Esophagus muscularis mucosa (tissue), 4 donors: ENCODE results near the gene SH3GL3. TPM values are rescaled to one million over a fixed set of nuclear protein-coding genes. Genes with fewer than 3 reads are reported as not detected.

ENCODE experiments used
- DNase-seq: peaks from one replicate; pipeline ENCODE4 v3.0.0-alpha.2; 2017; ENCODE audit errors: extremely low spot score
- H3K27ac ChIP-seq, 4 donors: fragments of 200-600 bp; sonication (generic); replicated peaks in 1 of 4; 1 replicate in 3 of 4; 2 replicates in 1 of 4; pipeline ENCODE4 v1.5.1; 2016 to 2019; ENCODE audit warnings: mild to moderate bottlenecking in 1 of 4
- H3K27me3 ChIP-seq, 4 donors: fragments of 200-600 bp; sonication (generic); one replicate each; pipeline versions ENCODE4 v1.5.1 to v1.6.0; 2016 to 2019
- H3K36me3 ChIP-seq, 4 donors: fragments of 200-600 bp; sonication (generic); one replicate each; pipeline ENCODE4 v1.5.1; 2016 to 2019
- H3K4me1 ChIP-seq, 4 donors: fragments of 200-600 bp; sonication (generic); one replicate each; pipeline ENCODE4 v1.5.1; 2016 to 2019
- H3K4me3 ChIP-seq, 4 donors: fragments of 200-600 bp; sonication (generic); 1 replicate in 2 of 4; 2 replicates in 2 of 4; pipeline ENCODE4 v1.5.1; 2016 to 2019; ENCODE audit warnings: mild to moderate bottlenecking in 4 of 4, moderate library complexity in 1 of 4
- H3K9me3 ChIP-seq, 4 donors: fragments of 200-600 bp; sonication (generic); 1 replicate in 3 of 4; 2 replicates in 1 of 4; pipeline ENCODE4 v1.5.1; 2016 to 2019
- EP300 ChIP-seq: sonication (generic); formaldehyde crosslinking; IDR thresholded peaks from one replicate; pipeline ENCODE4 v1.6.1; 2017; ENCODE audit warnings: antibody characterized with exemption
- POLR2A ChIP-seq: fragments of 450-650 bp; IDR thresholded peaks from one replicate; pipeline ENCODE4 v1.6.1; 2017; ENCODE audit warnings: antibody characterized with exemption, moderate library complexity, mild to moderate bottlenecking, low read depth
- POLR2AphosphoS5 ChIP-seq, 2 donors: sonication (generic); formaldehyde crosslinking; IDR thresholded peaks; one replicate each; pipeline ENCODE4 v1.6.1; 2017; ENCODE audit warnings: antibody characterized with exemption in 2 of 2
- WGBS: methylation state at CpG from one replicate; pipeline ENCODE4 v1.1.5; 2018; 5-methylcytosine and 5-hydroxymethylcytosine counted together
- intact Hi-C: fragments of 100-400 bp; cut with DNase I; formaldehyde crosslinking; loops from one replicate; pipeline ENCODE4 v1.15.1; 2023
- total RNA-seq, 4 donors: library from RNA; depleted of rRNA; stranded (reverse); fragments of >200 nt; gene quantifications; one replicate each; pipeline versions ENCODE4 v1.1.0 to v1.2.1, GENCODE V29; 2016
- TF ChIP-seq, protein P1 (sequence below), 3 experiments: fragments of 200-600 bp in 2 of 3; fragments of 450-650 bp in 1 of 3; sonication (generic) in 2 of 3; IDR thresholded peaks; one replicate each; pipeline ENCODE4 v1.5.1; 2017 to 2019; ENCODE audit warnings: antibody characterized with exemption in 3 of 3, mild to moderate bottlenecking in 2 of 3, moderate library complexity in 1 of 3

SH3GL3 gene
- total RNA-seq, 4 donors from 2014 or later = 0.19 TPM; not detected in 3

DNA sequence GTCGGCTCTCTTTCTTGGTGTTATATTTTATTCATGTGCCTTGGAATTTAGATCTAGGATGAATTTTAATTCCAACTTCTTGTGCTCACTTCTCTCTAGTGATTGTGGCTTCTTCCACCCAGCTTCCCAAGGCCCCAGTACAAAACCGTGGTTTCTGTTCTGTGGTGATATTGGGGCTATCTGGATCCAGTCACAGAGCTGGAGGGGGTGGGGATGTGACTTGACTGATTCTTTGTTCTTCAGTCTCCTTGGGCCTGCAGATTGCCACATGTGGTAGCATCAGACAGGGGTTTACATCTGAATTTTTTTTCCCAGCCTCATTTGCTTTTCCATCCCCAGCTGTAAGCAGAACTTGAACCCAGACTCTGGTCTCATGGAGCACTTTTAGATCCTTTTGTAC lies 108.2 kb downstream of the SH3GL3 start:
- no peaks in the 10 kb centered on the region for H3K9me3 ChIP-seq
- WGBS = 95% methylated on average over 2 of the region's 2 CpGs
- no peak overlapping the region for H3K27ac ChIP-seq
- no peak overlapping the region for H3K4me3 ChIP-seq
- peaks cover 0 to 3% (median 0%) of the 10 kb centered on the region in 4 donors for H3K4me1 ChIP-seq
- TF ChIP-seq POLR2AphosphoS5 (IDR thresholded peaks at IDR 0.05) = no peak
- no peak for TF ChIP-seq POLR2A
- no peak for TF ChIP-seq EP300
- TF ChIP-seq, protein P1, sequence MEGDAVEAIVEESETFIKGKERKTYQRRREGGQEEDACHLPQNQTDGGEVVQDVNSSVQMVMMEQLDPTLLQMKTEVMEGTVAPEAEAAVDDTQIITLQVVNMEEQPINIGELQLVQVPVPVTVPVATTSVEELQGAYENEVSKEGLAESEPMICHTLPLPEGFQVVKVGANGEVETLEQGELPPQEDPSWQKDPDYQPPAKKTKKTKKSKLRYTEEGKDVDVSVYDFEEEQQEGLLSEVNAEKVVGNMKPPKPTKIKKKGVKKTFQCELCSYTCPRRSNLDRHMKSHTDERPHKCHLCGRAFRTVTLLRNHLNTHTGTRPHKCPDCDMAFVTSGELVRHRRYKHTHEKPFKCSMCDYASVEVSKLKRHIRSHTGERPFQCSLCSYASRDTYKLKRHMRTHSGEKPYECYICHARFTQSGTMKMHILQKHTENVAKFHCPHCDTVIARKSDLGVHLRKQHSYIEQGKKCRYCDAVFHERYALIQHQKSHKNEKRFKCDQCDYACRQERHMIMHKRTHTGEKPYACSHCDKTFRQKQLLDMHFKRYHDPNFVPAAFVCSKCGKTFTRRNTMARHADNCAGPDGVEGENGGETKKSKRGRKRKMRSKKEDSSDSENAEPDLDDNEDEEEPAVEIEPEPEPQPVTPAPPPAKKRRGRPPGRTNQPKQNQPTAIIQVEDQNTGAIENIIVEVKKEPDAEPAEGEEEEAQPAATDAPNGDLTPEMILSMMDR (IDR thresholded peaks at IDR 0.05) = no peak
- no peaks in the 10 kb centered on the region for H3K36me3 ChIP-seq
- DNase-seq = no peak
- H3K27me3 ChIP-seq = peaks cover 0 to 13% (median 0%) of the 10 kb centered on the region in 4 donors
- intact Hi-C loops = loop anchor here (5.0 kb wide), 1 partner anchor 303 kb away; no protein-coding TSS in a partner anchor

DNA sequence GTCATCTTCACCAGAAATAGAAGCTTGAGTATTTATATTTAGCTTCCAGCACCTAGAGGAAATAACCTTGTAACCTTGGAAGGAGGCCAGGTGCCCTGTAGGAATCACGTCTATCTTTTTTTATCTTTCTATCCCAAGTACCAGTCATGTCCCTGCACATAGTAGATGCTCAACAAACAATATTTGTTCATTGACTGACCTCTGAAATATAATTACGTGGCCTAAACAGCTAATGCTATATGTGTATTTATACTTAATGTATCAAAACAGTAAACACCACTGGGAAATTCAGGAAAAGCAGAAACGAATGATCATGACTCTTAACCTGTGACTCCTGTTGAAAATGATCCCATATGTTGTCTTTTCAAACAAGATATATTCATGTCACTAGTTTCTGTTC lies 108.9 kb downstream of the SH3GL3 start:
- TF ChIP-seq EP300 (no peak), POLR2AphosphoS5 (IDR thresholded peaks at IDR 0.05) (no peak), POLR2A (no peak)
- TF ChIP-seq, protein P1 (IDR thresholded peaks at IDR 0.05) = no peak
- Histone ChIP-seq H3K27me3 (peaks cover 0 to 13% (median 0%) of the 10 kb centered on the region in 4 donors), H3K27ac (no peak overlapping the region), H3K9me3 (no peaks in the 10 kb centered on the region), H3K4me3 (no peak overlapping the region), H3K4me1 (peaks cover 0 to 3% (median 0%) of the 10 kb centered on the region in 4 donors), H3K36me3 (no peaks in the 10 kb centered on the region)
- 68% methylated on average over 3 of the region's 3 CpGs for whole genome bisulfite sequencing
- intact Hi-C loops = loop anchor here (5.0 kb wide), 1 partner anchor 304 kb away; no protein-coding TSS in a partner anchor
- DNase-seq = no peak

DNA sequence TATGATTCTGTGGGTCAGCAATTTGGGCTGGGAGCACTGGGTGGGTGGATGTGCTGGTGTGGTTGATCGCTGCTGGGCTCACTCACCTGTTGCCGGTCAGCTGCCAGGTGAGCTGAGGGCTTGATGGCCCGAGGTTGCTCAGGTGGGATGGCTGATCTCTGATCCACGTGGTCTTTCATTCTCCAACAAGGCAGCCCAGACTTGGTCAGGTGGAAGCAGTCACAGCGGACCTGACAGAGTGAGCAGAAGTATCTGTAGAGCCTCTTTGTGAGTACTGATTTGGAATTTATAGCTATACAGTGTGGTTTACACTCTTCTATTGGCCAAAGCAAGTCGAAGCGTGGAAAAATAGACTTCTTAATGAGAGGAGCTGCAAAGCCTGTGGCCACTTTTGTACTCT lies 109.6 kb downstream of the SH3GL3 start:
- peak; percentile 80 for DNase-seq
- Histone ChIP-seq H3K9me3 (no peaks in the 10 kb centered on the region), H3K27ac (no peak overlapping the region), H3K4me1 (peaks cover 0 to 3% (median 0%) of the 10 kb centered on the region in 4 donors), H3K27me3 (peaks cover 0 to 13% (median 0%) of the 10 kb centered on the region in 4 donors), H3K4me3 (no peak overlapping the region), H3K36me3 (no peaks in the 10 kb centered on the region)
- 90% methylated on average over 6 of the region's 7 CpGs for WGBS
- TF ChIP-seq, protein P1 (IDR thresholded peaks at IDR 0.05) = no peak
- no peak for TF ChIP-seq POLR2AphosphoS5 (IDR thresholded peaks at IDR 0.05)
- TF ChIP-seq POLR2A = no peak
- intact Hi-C loops = loop anchor here (5.0 kb wide), 1 partner anchor 304 kb away; no protein-coding TSS in a partner anchor

DNA sequence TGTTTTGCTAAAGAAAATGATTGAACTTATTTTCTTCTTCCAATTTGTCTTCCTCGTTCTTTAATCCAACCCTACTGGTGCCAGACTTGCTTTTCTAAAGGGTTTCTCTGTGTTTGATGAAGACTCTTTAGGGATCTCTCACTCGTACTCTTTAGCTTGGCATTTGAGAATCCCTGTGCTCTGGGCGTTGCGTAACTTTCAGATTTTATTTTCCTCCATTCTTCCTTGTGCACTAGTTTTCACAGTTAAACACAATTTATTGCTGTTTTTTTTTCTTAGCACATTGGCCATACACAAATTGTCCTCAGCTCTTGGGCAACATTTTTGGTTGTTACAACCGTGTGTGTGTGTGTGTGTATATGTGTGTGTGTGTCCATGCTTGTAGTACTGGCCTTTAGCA lies 111.0 kb downstream of the SH3GL3 start:
- TF ChIP-seq POLR2AphosphoS5 (IDR thresholded peaks at IDR 0.05) = no peak
- TF ChIP-seq EP300 = no peak
- TF ChIP-seq, protein P1 (IDR thresholded peaks at IDR 0.05) = no peak
- no peak for TF ChIP-seq POLR2A
- Histone ChIP-seq H3K4me3 (no peak overlapping the region), H3K4me1 (peaks cover 0 to 3% (median 0%) of the 10 kb centered on the region in 4 donors), H3K27me3 (peaks cover 0 to 13% (median 0%) of the 10 kb centered on the region in 4 donors), H3K27ac (no peak overlapping the region), H3K9me3 (no peaks in the 10 kb centered on the region), H3K36me3 (no peaks in the 10 kb centered on the region)
- intact Hi-C loops = loop anchor here (2.0 to 5.0 kb wide), 2 partner anchors 119 to 306 kb away; no protein-coding TSS in a partner anchor
- no peak for DNase-seq
- WGBS = 77% methylated on average over 5 of the region's 5 CpGs
